ENCODE measurements around the gene DHRS1. TPM values are rescaled to one million over a fixed set of nuclear protein-coding genes. Genes with fewer than 3 reads are reported as not detected.

Gene DHRS1
- polyA plus RNA-seq, 2 of the 4 experiments (the other 2 are of a cell fraction), result 15.1 to 17.4 TPM

GRCh38 chr14:24291446-24292117 is 8.0 kb downstream of the DHRS1 start:
- no peak for TF ChIP-seq KDM1A (IDR thresholded peaks at IDR 0.05; ENCODE audit: low read depth)
- no peak for TF ChIP-seq HMGXB4 (CRISPR knock-in tag; IDR thresholded peaks at IDR 0.05; ENCODE audit: borderline replicate concordance)
- TF ChIP-seq MAX (IDR thresholded peaks at IDR 0.05), result no peak
- no peak for TF ChIP-seq CEBPB (IDR thresholded peaks at IDR 0.05)
- no peak for TF ChIP-seq TFCP2L1 (CRISPR knock-in tag; IDR thresholded peaks at IDR 0.05)
- no peak for TF ChIP-seq MAFK (IDR thresholded peaks at IDR 0.05; ENCODE audit: partially characterized antibody)
- no peak for TF ChIP-seq HEYL (CRISPR knock-in tag; IDR thresholded peaks at IDR 0.05)
- no peak for TF ChIP-seq ZC3H11A (IDR thresholded peaks at IDR 0.05)
- no peak for TF ChIP-seq KDM5A (IDR thresholded peaks at IDR 0.05)
- TF ChIP-seq HOXA7 (CRISPR knock-in tag; IDR thresholded peaks at IDR 0.05), result no peak
- no peak for TF ChIP-seq ATOH8 (CRISPR knock-in tag; IDR thresholded peaks at IDR 0.05; ENCODE audit: low read depth)
- TF ChIP-seq PHF8 (IDR thresholded peaks at IDR 0.05; ENCODE audit: borderline replicate concordance, low read depth), result no peak
- no peak for TF ChIP-seq E2F6 (IDR thresholded peaks at IDR 0.05; ENCODE audit: borderline replicate concordance, low read depth)
- no peak for FAIRE-seq
- WGBS (ENCODE audit: missing lambda C conversion rate), result 71% methylated on average over 3 of the region's 3 CpGs
- Histone ChIP-seq H3K4me2 (no peak overlapping the region), H3K4me1 (no peaks in the 10 kb centered on the region), H3K9me3 (no peaks in the 10 kb centered on the region), H3K4me3 (no peak overlapping the region), H3K27ac (no peak overlapping the region)
- no peak for DNase-seq (ENCODE audit: low read depth in 1 of 2, low spot score in 1 of 2)
- ChIA-PET POLR2A (interaction anchor here (1.1 kb wide), 1 partner anchor 49 kb away, joined by 3 read pairs; the partner anchor contains the start of gene TINF2), CTCF (interaction anchor here (0.9 to 34.0 kb wide), 5 partner anchors 11 to 47 kb away, joined by 3 to 601 read pairs (median 4); partner anchors contain the start of genes CIDEB, DHRS1, LTB4R and LTB4R2)
- ATAC-seq, result no peak

- Histone ChIP-seq H3K4me2 (no peak overlapping the region), H3K4me3 (no peak overlapping the region), H3K4me1 (no peaks in the 10 kb centered on the region), H3K27ac (no peak overlapping the region), H3K9me3 (no peaks in the 10 kb centered on the region)
- ATAC-seq (no peak), FAIRE-seq (no peak), DNase-seq (ENCODE audit: low read depth in 1 of 2, low spot score in 1 of 2) (no peak)
- ChIA-PET POLR2A (interaction anchor here (1.1 to 1.3 kb wide), 2 partner anchors 9 to 49 kb away, joined by 3 to 6 read pairs; partner anchors contain the start of genes DHRS1, NOP9 and TINF2), CTCF (interaction anchor here (1.3 to 34.0 kb wide), 4 partner anchors 12 to 145 kb away, joined by 3 to 601 read pairs (median 236); partner anchors contain the start of genes CIDEB, DHRS1, LTB4R and LTB4R2)
- TF ChIP-seq HOXB5 (CRISPR knock-in tag; IDR thresholded peaks at IDR 0.05), result no peak
- no peak for TF ChIP-seq HOXB13 (CRISPR knock-in tag; IDR thresholded peaks at IDR 0.05; ENCODE audit: low read depth)
- TF ChIP-seq SREBF2 (IDR thresholded peaks at IDR 0.05), result no peak
- TF ChIP-seq USF2 (IDR thresholded peaks at IDR 0.05), result no peak
- no peak for TF ChIP-seq PBX3 (IDR thresholded peaks at IDR 0.05)
- TF ChIP-seq ESRRA (IDR thresholded peaks at IDR 0.05; ENCODE audit: borderline replicate concordance, low read length), result no peak
- WGBS (ENCODE audit: missing lambda C conversion rate), result 76% methylated on average over 9 of the region's 9 CpGs
Observed at GRCh38 chr14:24290746-24291145, 8.8 kb downstream of the DHRS1 start.

Data from A549 (cell line).